Spleen (tissue), 7 donors: ENCODE data around the gene PHACTR2.

Experiments used
- POLR2A ChIP-seq, 3 donors: fragments of 450-650 bp; IDR thresholded peaks; one replicate each; pipeline ENCODE4 v1.5.1; 2017; ENCODE audit warnings: antibody characterized with exemption in 3 of 3, mild to moderate bottlenecking in 1 of 3
- POLR2AphosphoS5 ChIP-seq, 3 donors: sonication (generic); formaldehyde crosslinking; IDR thresholded peaks; one replicate each; pipeline ENCODE4 v1.5.1; 2017; ENCODE audit warnings: antibody characterized with exemption in 3 of 3
- TF ChIP-seq, protein P1 (sequence below), 11 experiments: fragments of 200-600 bp in 7 of 11; fragments of 450-650 bp in 4 of 11; sonication (generic) in 4 of 11; IDR thresholded peaks in 8 of 11; conservative IDR thresholded peaks in 3 of 11; 1 replicate in 7 of 11; 2 replicates in 4 of 11; pipeline versions ENCODE4 v1.4.0 to v1.8.0; 2016 to 2021; ENCODE audit warnings: antibody characterized with exemption in 11 of 11, inconsistent platforms in 4 of 11, mild to moderate bottlenecking in 1 of 11
- donor health status: DM: no; HTN: no; CAD: no; lungs with moderate emphysema.
- donor health status: DM: no; HTN: no; CAD: no.
- donor health status: DM: no; HTN: no; CAD: no.

DNA sequence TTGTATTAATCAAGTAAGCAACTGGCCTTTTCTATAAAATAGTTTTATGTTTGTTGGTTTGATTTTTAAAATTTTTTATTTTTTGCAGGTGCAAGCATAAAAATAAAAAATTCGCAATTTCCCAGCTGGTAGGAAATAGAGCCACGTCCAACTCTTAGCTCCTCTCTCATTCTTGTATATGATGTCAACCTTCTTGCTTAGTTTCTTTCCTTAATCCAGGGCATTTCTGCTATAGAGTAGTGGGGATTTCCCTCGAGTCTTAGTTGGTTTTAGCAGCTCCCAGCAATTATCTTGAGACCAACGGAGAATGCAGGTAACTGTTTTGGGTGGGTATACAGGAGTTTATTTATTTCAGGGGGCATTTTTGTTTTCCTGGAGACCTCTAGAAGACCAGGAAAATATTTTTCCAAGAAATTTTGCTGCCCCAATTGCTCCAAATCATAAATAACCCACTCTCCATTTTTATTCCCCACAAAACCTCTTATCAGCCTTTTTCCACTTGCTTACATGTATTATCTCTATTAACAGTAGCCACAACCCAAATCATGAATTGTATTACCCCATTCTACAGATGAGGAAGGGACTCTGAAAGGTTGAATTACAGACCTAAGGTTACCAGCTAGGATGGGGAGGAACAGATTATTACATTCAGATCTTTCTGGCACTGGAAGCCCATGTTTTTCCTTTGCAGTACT is 18.4 kb downstream of the PHACTR2 start:
- TF ChIP-seq, protein P1, sequence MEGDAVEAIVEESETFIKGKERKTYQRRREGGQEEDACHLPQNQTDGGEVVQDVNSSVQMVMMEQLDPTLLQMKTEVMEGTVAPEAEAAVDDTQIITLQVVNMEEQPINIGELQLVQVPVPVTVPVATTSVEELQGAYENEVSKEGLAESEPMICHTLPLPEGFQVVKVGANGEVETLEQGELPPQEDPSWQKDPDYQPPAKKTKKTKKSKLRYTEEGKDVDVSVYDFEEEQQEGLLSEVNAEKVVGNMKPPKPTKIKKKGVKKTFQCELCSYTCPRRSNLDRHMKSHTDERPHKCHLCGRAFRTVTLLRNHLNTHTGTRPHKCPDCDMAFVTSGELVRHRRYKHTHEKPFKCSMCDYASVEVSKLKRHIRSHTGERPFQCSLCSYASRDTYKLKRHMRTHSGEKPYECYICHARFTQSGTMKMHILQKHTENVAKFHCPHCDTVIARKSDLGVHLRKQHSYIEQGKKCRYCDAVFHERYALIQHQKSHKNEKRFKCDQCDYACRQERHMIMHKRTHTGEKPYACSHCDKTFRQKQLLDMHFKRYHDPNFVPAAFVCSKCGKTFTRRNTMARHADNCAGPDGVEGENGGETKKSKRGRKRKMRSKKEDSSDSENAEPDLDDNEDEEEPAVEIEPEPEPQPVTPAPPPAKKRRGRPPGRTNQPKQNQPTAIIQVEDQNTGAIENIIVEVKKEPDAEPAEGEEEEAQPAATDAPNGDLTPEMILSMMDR (IDR thresholded peaks at IDR 0.05 in 8 of 11, conservative IDR thresholded peaks at IDR 0.05 in 3 of 11), result no peak
- TF ChIP-seq POLR2A (IDR thresholded peaks at IDR 0.05) (no peak), POLR2AphosphoS5 (IDR thresholded peaks at IDR 0.05) (no peak)
